ENCODE measurements around the gene LRMDA. TPM values are rescaled to one million over a fixed set of nuclear protein-coding genes. Genes with fewer than 3 reads are reported as not detected.

The LRMDA gene
- total and polyA plus RNA-seq, 2 of the 13 experiments (the other 11 are each of a cell fraction or from before 2014, with no cell fraction given): 13.4 to 22.0 TPM

- TF ChIP-seq PLSCR1 (CRISPR knock-in tag; IDR thresholded peaks at IDR 0.05; ENCODE audit: borderline replicate concordance) (no peak; the same call in 1 of the 2 replicates), ARID5B (CRISPR knock-in tag; IDR thresholded peaks at IDR 0.05) (peak; percentile 18; the same call in 1 of the 2 replicates), RBAK (CRISPR knock-in tag; IDR thresholded peaks at IDR 0.05) (no peak), FLYWCH1 (CRISPR knock-in tag; IDR thresholded peaks at IDR 0.05) (no peak), CHD4 (IDR thresholded peaks at IDR 0.05; ENCODE audit: borderline replicate concordance, low read length) (peak; percentile 65; the same call in 1 of the 2 replicates), KAT8 (CRISPR knock-in tag; IDR thresholded peaks at IDR 0.05) (peak; percentile 22; the same call in 1 of the 2 replicates), PAWR (CRISPR knock-in tag; IDR thresholded peaks at IDR 0.05; ENCODE audit: borderline replicate concordance) (no peak), MIER3 (CRISPR knock-in tag; IDR thresholded peaks at IDR 0.05; ENCODE audit: borderline replicate concordance) (0 out of 2 replicates have a peak, but pooled peaks have one; percentile 15), ZNF138 (CRISPR knock-in tag; IDR thresholded peaks at IDR 0.05; ENCODE audit: low read depth) (no peak), YY1 (IDR thresholded peaks at IDR 0.05; ENCODE audit: insufficient read depth, insufficient replicate concordance, low read depth, low read length) (peak; percentile 65), GLI4 (CRISPR knock-in tag; IDR thresholded peaks at IDR 0.05; ENCODE audit: borderline replicate concordance) (peak; percentile 39; the same call in 1 of the 2 replicates), JARID2 (CRISPR knock-in tag; IDR thresholded peaks at IDR 0.05; ENCODE audit: insufficient replicate concordance) (no peak), ARID3A (IDR thresholded peaks at IDR 0.05; ENCODE audit: low read depth, low read length) (peak; percentile 30; the same call in 1 of the 2 replicates), ZEB1 (IDR thresholded peaks at IDR 0.05; ENCODE audit: insufficient replicate concordance, low read depth) (no peak), ZBTB34 (CRISPR knock-in tag; IDR thresholded peaks at IDR 0.05) (no peak), ZBTB2 (CRISPR knock-in tag; IDR thresholded peaks at IDR 0.05; ENCODE audit: low read depth) (peak; percentile 12; the same call in 1 of the 2 replicates), ZNF12 (CRISPR knock-in tag; IDR thresholded peaks at IDR 0.05) (no peak), ATF1 (CRISPR knock-in tag; IDR thresholded peaks at IDR 0.05) (peak; percentile 50; the same call in 1 of the 2 replicates), MED1 (CRISPR knock-in tag; IDR thresholded peaks at IDR 0.05) (peak; percentile 85)
Observed at GRCh38 chr10:75401569-75402485, 29.6 kb upstream of the LRMDA start, which contains the start of gene ZNF503 (continued).

Measured in HepG2 (cell line).